Subcutaneous adipose tissue (tissue), 4 donors: ENCODE measurements around the gene RBFA. TPM values are rescaled to one million over a fixed set of nuclear protein-coding genes. Genes with fewer than 3 reads are reported as not detected.

ENCODE experiments used
- total RNA-seq, 4 donors: library from RNA; depleted of rRNA; stranded (reverse); fragments of >200 nt; gene quantifications; one replicate each; pipeline ENCODE4 v1.1.0, GENCODE V29; 2016
- TF ChIP-seq, protein P1 (sequence below): fragments of 450-650 bp; IDR thresholded peaks from one replicate; pipeline ENCODE4 v1.5.1; 2016; ENCODE audit warnings: low read depth, mild to moderate bottlenecking, control low read depth, antibody characterized with exemption, moderate library complexity

Gene RBFA
- total RNA-seq, 4 donors from 2014 or later: 27.4 to 51.1 (median 37.8) TPM

DNA sequence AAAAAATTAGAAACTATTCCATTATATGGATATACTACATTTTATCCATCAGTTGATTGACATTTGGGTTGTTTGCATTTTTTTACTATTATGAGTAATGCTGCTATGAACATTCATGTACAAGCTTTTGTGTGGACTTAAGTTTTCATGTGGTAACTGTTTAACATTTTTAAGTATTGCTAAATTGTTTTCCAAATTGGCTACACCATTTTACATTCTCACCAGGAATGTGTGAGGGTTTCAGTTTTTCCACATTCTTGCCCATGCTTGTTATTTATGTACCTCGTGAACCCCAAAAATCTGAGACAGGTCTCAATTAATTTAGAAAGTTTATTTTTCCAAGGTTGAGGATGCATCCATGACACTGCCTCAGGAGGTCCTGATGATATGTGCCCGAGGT is 42.7 kb upstream of the RBFA start:
- TF ChIP-seq, protein P1, sequence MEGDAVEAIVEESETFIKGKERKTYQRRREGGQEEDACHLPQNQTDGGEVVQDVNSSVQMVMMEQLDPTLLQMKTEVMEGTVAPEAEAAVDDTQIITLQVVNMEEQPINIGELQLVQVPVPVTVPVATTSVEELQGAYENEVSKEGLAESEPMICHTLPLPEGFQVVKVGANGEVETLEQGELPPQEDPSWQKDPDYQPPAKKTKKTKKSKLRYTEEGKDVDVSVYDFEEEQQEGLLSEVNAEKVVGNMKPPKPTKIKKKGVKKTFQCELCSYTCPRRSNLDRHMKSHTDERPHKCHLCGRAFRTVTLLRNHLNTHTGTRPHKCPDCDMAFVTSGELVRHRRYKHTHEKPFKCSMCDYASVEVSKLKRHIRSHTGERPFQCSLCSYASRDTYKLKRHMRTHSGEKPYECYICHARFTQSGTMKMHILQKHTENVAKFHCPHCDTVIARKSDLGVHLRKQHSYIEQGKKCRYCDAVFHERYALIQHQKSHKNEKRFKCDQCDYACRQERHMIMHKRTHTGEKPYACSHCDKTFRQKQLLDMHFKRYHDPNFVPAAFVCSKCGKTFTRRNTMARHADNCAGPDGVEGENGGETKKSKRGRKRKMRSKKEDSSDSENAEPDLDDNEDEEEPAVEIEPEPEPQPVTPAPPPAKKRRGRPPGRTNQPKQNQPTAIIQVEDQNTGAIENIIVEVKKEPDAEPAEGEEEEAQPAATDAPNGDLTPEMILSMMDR: no peak

DNA sequence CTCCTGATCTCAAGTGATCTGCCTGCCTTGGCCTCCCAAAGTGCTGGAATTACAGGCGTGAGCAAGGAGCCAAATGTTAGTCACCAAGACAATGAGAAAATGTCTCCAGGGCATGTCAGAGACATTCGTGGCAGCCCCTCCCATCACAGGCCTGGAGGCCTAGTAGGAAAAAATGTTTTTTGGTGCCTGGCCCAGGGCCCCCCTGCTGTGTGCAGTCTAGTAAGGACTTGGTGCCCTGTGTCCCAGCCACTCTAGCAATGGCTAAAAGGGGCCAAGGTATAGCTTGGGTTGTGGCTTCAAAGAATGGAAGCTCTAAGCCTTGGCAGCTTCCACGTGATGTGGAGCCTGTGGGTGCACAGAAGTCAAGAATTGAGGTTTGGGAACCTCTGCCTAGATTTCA is 33.4 kb upstream of the RBFA start:
- TF ChIP-seq, protein P1: no peak

DNA sequence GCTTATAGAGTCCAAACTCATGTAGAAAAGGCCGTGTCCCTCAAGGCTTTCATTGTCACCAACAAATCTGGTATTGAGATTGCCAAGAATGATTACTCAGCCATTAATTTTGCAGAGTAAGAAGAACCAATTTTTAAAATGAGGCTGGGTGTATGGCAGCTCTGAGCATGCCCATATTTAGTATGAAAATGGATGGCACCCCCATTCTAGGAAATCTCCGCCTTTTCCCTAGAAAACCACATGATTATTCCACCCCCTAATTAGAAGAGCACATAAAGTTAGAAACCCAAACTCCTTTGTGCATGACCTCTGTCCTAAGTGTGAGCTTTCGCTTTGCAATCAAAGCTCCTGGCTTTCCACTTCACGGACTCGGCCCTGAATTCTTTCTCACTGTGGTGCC is 31.8 kb upstream of the RBFA start:
- TF ChIP-seq, protein P1: no peak

DNA sequence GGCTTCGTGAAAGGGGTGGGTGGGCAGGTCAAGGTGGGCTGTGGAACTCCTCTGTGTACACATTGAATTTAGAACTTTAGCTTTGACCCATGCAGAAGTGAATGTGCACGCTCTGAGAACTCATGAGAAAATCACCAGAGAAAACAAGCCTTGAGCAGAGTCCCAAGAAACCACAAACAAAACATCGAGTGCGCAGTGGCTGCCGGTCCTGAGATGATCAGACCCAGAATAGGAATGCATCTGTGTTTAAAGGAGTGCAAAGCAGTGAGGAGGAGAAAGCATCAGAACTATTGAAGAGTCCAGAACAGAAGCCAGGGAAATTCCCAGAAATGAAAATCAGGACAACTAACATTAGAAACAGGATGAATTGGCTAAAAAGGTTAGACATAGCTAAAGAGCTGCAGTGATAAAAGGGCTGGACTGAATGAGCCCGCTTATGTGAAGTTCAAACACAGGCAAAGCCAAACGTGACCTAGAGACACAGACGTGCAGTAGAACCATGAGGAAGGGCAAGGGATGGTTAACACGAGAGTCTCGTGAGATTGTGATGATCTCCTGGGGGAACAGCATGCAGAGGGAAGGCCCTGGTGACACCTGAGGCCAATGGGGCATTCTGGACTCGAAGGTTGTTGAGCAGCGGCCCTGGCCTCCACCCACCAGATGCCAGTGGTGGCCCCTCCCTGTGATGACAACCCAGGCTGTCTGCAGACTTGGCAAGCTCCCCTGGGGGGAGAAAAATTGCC is 29.5 kb upstream of the RBFA start:
- TF ChIP-seq, protein P1: no peak

DNA sequence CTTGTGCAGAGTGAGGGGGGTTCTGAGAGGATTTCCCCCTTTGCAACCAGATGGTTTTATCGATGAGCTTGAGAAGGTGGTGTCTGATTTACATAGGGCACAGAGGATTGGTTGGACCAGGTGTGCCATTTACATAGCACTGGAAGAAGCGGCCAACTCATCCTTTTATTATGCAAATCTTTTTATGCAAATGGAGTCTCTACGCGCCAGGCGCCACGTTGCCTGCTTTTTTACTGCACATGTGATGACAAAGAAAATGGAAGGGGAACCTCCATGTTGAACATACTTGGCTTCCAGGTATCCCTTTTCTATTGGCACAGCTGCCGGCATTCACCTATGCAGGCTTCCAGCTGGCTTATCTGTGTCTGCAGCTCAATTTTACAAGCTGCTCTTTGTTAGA is 27.5 kb upstream of the RBFA start:
- TF ChIP-seq, protein P1: no peak

DNA sequence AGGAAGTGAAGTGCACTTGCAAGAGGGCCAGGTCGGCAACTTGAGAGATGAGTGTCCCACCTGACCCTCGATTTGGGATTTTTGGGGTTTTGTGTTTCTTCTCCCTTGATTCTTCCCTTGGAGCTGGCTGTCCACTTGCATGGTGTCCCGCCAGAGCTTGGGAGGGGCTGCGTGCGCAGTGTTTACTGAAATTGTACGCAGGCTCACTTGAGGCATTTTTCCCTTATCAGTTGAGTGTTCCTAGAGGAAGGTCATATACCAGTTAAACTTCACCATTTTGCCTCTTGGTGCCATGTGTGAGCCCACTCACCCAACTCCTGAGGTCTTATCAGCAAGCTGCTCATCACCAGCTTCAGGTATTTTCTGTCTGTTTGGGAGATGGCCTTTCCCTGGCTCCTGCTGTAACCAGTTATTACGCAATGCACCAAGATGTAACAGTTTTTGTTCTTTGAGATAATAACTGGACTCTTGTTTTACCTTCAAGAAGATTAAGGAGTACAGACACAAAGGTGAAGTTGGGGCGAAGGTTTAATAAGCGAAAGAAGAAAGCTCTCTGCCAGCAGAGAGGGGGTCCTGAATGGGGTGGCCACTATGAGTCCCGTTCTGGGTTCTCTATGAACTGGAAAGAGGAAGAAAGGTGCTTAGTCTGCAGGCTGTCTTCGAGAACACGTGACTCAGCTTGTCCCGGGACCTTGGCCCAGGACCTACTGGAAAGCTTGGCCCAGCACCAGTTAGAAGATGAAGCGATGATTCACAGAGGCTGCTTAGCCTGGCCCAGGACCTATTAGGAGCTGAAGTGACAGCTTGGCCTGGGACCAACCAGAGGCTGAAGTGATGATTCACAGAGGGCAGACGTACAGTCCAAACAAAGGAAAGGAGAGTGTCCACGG is 24.3 kb upstream of the RBFA start:
- TF ChIP-seq, protein P1: no peak

DNA sequence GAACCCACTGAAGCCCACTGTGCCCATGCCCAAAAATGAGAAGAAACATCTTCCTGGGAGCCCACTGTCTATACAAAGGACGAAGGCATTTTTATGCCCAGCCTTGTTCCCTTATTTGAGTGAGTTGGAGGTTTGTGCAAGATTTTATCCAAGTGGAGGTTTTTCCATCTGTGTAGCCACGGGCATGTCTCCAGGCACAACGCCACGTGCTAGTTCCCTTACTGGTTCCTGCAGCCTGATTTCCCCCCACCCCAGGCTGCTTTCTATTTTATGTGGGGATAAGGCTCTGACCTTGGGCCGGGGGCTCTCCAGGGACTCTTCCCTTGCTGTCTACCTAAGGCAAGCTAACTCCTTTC is 23.7 kb upstream of the RBFA start:
- TF ChIP-seq, protein P1: no peak
